Body of pancreas (tissue), 4 donors: ENCODE results near the gene ITK.

Experiments
- CTCF ChIP-seq, 7 experiments: fragments of 450-650 bp in 4 of 7; fragments of 200-600 bp in 3 of 7; sonication (generic) in 3 of 7; IDR thresholded peaks; one replicate each; pipeline ENCODE4 v1.5.1; 2016 to 2019; ENCODE audit warnings: antibody characterized with exemption in 7 of 7
- POLR2A ChIP-seq, 3 donors: fragments of 450-650 bp; IDR thresholded peaks; one replicate each; pipeline ENCODE4 v1.6.1; 2016; ENCODE audit warnings: antibody characterized with exemption in 3 of 3, mild to moderate bottlenecking in 2 of 3

GRCh38 chr5:157172403-157172802, 8.2 kb upstream of the ITK start:
- TF ChIP-seq CTCF (IDR thresholded peaks at IDR 0.05) (no peak), POLR2A (IDR thresholded peaks at IDR 0.05) (no peak)
